HG02938 (cell line): ENCODE results near the gene MT3.

Experiments
- ATAC-seq: cut with Tn5 transposase; IDR thresholded peaks from one replicate; pipeline ENCODE4 v1.9.1; 2021; ENCODE audit warnings: mild to moderate bottlenecking, moderate library complexity; ENCODE audit not compliant: unreplicated experiment

MT3 gene

GRCh38 chr16:56628486-56629350 is 39.4 kb downstream of the MT3 start:
- no peak for ATAC-seq

- ATAC-seq = no peak
Measured at GRCh38 chr16:56629531-56629930, 40.2 kb downstream of the MT3 start.

GRCh38 chr16:56630134-56630533 is 40.8 kb downstream of the MT3 start:
- ATAC-seq = peak; percentile 62

GRCh38 chr16:56631197-56631596 is 41.9 kb downstream of the MT3 start:
- no peak for ATAC-seq

- no peak for ATAC-seq
Measured at GRCh38 chr16:56631832-56632155, 42.5 kb downstream of the MT3 start.

- ATAC-seq = no peak
Measured at GRCh38 chr16:56632156-56632847, 43.0 kb downstream of the MT3 start, which contains the start of gene MT1M. Gene MT1M (plus strand): TSS chr16:56632659. CDS start chr16:56632732, 73 bp downstream.

- ATAC-seq = no peak
Measured at GRCh38 chr16:56632848-56633365, 43.6 kb downstream of the MT3 start.

- no peak for ATAC-seq
Measured at GRCh38 chr16:56633535-56633934, 44.2 kb downstream of the MT3 start.

- no peak for ATAC-seq
Measured at GRCh38 chr16:56634715-56635440, 45.5 kb downstream of the MT3 start.

- no peak for ATAC-seq
Measured at GRCh38 chr16:56635441-56635967, 46.2 kb downstream of the MT3 start.

GRCh38 chr16:56636616-56637413 is 47.5 kb downstream of the MT3 start:
- ATAC-seq = no peak

- ATAC-seq = no peak
Measured at GRCh38 chr16:56637814-56638750, 48.8 kb downstream of the MT3 start, which contains the start of gene MT1A. Gene MT1A (plus strand): TSS chr16:56638666. CDS start chr16:56638739, 73 bp downstream.

GRCh38 chr16:56639045-56639444 is 49.7 kb downstream of the MT3 start:
- no peak for ATAC-seq

- ATAC-seq = no peak
Measured at GRCh38 chr16:56640076-56640475, 50.7 kb downstream of the MT3 start.
